Neural progenitor cell (in vitro differentiated cells): Measurements from ENCODE around the gene UAP1L1.

Experiments
- CTCF ChIP-seq: fragments of 200-600 bp; sonication (generic); IDR thresholded peaks from 2 replicates; pipeline ENCODE4 v1.5.1; 2017; ENCODE audit warnings: antibody characterized with exemption, mild to moderate bottlenecking
- EZH2phosphoT487 ChIP-seq: fragments of 200-600 bp; sonication (generic); IDR thresholded peaks from 2 replicates; pipeline ENCODE4 v1.6.1; 2017; ENCODE audit warnings: antibody characterized with exemption

GRCh38 chr9:137058521-137059234 lies 18.6 kb upstream of the UAP1L1 start:
- TF ChIP-seq CTCF (no peak), EZH2phosphoT487 (no peak)
